HEK293 (cell line): ENCODE measurements around the gene GBA3.

ENCODE experiments used
- PRDM10 ChIP-seq: fragments of 450-650 bp; formaldehyde crosslinking; IDR thresholded peaks from 2 replicates; pipeline ENCODE4 v1.5.1; 2016; ENCODE audit warnings: missing biosample characterization, missing genetic modification characterization
- TCF7L2 ChIP-seq: IDR thresholded peaks from 2 replicates; pipeline ENCODE4 v1.6.1; 2011; ENCODE audit warnings: low read depth, mild to moderate bottlenecking, inconsistent platforms, low read length, moderate library complexity, borderline replicate concordance
- ZBTB26 ChIP-seq: fragments of 450-650 bp; formaldehyde crosslinking; optimal IDR thresholded peaks from 2 replicates; pipeline ENCODE3; 2016; ENCODE audit warnings: missing biosample characterization, mild to moderate bottlenecking, missing genetic modification characterization
- TF ChIP-seq, protein P1 (sequence below): fragments of 450-650 bp; formaldehyde crosslinking; IDR thresholded peaks from 2 replicates; pipeline ENCODE4 v1.5.1; 2016; ENCODE audit warnings: missing biosample characterization, missing genetic modification characterization

GRCh38 chr4:22661443-22661842 lies 31.3 kb upstream of the GBA3 start:
- TF ChIP-seq TCF7L2 = no peak
- TF ChIP-seq PRDM10 = no peak
- no peak for TF ChIP-seq ZBTB26 (tag by site-specific recombination)
- TF ChIP-seq, protein P1, sequence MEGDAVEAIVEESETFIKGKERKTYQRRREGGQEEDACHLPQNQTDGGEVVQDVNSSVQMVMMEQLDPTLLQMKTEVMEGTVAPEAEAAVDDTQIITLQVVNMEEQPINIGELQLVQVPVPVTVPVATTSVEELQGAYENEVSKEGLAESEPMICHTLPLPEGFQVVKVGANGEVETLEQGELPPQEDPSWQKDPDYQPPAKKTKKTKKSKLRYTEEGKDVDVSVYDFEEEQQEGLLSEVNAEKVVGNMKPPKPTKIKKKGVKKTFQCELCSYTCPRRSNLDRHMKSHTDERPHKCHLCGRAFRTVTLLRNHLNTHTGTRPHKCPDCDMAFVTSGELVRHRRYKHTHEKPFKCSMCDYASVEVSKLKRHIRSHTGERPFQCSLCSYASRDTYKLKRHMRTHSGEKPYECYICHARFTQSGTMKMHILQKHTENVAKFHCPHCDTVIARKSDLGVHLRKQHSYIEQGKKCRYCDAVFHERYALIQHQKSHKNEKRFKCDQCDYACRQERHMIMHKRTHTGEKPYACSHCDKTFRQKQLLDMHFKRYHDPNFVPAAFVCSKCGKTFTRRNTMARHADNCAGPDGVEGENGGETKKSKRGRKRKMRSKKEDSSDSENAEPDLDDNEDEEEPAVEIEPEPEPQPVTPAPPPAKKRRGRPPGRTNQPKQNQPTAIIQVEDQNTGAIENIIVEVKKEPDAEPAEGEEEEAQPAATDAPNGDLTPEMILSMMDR (tag by site-specific recombination) = no peak
